Caki2 (cell line): ENCODE data around the gene CFAP161. TPM values are rescaled to one million over a fixed set of nuclear protein-coding genes. Genes with fewer than 3 reads are reported as not detected.

Source experiments
- DNase-seq: peaks from one replicate; pipeline ENCODE4 v3.0.0-alpha.2; 2015; ENCODE audit warnings: low read depth
- in situ Hi-C: cut with HindIII; loops from 2 replicates; pipeline ENCODE4 v1.10.0; 2016; ENCODE audit warnings: low sequenced_read_pairs, low pct_unique_long_range_greater_than_20kb, mixed read lengths
- total RNA-seq: library from RNA; depleted of rRNA; stranded (reverse); fragments of >200 nt; shearing (Covaris generic); gene quantifications from 2 replicates; pipeline ENCODE4 v1.2.3, GENCODE V29; 2014; ENCODE audit warnings: low replicate concordance

Gene CFAP161
- total RNA-seq, 1 experiment from 2014 or later: not detected

- in situ Hi-C loops: no loop called here
- no peak for DNase-seq
These were observed 36.4 kb downstream of the CFAP161 start for GRCh38 chr15:81170511-81170910.

GRCh38 chr15:81171286-81171685 is 37.2 kb downstream of the CFAP161 start:
- in situ Hi-C loops: no loop called here
- DNase-seq: no peak

DNA sequence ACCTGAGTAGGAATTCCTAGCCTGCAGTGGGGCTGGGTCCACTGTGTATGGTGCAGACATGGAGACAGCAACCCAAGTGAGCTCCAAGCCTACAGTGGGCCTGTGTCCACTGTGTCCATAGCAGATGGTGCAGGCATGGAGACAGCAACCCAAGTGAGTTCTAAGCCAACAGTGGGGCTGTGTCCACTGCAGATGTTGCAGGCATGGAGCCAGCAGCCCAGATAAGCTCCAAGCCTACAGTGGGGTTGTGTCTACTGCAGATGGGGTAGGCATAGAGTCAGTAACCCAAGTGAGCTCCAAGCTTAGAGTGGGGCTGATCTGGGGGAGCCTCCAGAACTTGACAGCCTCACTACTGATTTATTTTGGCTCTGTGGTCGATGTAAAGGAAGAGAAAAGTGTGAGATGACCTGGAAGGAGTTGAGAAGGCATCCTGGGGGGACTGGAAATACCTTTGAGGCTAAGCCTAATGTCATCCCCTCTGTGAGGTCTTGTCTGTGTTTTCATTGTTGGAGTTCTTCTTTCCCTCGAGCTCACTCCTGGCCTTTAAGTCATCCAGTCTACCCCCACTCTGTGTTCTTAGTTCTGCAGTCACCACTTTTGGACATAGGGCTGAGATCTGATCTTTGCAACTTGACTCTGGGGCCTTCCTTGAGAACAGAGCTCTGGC is 40.2 kb downstream of the CFAP161 start:
- in situ Hi-C loops: no loop called here
- DNase-seq: no peak

GRCh38 chr15:81174792-81175327 is 40.8 kb downstream of the CFAP161 start:
- DNase-seq: no peak
- in situ Hi-C loops: no loop called here

DNA sequence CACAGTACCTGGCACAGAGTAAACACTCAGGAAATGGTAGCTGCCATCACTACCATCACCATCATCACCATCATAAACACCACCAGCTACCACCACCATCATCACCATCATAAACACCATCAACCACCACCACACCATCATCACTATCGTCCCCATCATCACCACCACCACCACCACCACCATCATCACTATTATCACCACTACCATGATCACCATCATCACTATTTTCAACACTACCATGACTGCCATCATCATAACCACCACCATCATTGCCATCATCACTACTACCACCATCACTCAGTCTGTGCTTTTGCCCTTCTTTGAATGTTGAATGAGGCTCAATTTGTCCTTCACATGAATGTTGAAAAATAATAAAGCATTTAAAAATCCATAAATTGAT is 41.4 kb downstream of the CFAP161 start:
- in situ Hi-C loops: no loop called here
- DNase-seq: no peak

- DNase-seq: no peak
- in situ Hi-C loops: no loop called here
These were observed 42.3 kb downstream of the CFAP161 start for GRCh38 chr15:81176291-81176893.

- no peak for DNase-seq
- in situ Hi-C loops: no loop called here
These were observed 44.3 kb downstream of the CFAP161 start for GRCh38 chr15:81178365-81178764.

DNA sequence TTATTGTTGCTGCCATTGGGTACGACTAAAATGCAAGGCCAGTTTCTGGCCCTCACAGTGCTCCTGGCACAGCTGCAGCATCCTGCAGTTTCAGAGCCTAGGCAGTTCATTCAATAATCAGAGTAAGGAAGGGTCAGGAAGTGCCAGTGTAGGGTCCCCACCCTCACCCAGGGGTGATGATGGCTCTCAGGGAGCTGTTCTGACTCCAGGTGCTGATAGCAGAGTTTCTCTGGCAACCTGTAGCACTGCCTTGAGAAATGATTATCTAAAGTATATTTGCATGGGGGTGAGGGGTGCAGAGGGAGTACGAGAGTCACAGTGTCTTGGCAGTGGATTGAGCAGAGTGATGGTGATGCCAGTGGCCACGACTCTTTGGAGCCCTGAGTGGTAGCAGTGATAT is 47.1 kb downstream of the CFAP161 start:
- DNase-seq: no peak
- in situ Hi-C loops: no loop called here

- no peak for DNase-seq
- in situ Hi-C loops: no loop called here
These were observed 48.1 kb downstream of the CFAP161 start for GRCh38 chr15:81182031-81182755.

DNA sequence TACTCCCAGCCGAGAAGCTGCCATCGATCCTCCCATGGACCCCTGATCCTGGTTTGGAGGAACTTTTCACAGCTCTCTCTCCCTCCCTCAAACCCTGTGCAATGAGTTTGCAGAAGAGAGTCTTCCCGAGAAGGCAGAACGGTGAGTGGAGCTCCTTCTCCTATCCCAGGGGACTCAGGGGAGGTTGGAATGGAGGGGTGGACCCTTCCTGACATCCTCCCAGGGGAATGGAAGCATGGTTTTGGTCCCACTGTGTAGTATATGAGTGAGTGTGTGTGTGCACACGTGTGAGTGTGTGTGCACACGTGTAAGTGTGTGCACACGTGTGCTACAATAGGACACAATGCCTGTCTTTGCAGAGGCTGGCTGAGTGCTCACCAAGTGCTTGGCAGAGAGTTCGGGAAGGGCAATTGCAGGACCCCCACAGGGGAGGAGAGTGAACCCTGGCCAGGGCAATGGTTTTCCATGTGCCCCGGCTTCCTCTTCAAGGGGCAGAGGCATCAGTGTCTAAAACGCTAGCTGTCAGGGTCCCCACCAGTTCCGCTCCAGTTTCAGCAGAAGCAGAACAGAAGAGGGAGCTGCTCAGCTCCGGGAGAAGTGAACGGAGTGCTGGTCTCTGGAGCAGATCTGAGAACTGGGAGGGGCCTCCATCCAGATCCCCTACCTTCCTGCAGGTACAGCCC is 48.8 kb downstream of the CFAP161 start:
- DNase-seq: no peak
- in situ Hi-C loops: no loop called here

- in situ Hi-C loops: no loop called here
- no peak for DNase-seq
These were observed 49.3 kb downstream of the CFAP161 start for GRCh38 chr15:81183439-81183775.

DNA sequence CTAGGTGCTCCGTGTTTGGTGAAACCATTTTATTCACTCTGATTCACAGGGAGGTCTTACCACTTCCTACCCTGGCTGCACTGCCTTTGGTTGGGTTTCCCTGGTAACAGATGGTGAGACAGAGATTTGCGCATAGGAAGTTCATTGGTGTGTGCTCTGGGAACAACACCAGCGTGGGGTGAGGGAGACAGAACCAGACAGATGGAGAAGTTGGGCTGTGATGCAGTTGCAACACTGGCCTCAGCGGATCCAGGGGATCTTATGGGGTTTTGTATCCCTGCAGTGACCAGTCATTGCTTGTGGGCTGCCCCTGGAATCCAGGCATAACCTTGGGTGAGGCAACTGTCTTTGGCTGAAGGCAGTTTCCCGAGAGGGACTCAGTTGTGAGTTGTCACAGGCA is 50.1 kb downstream of the CFAP161 start:
- in situ Hi-C loops: no loop called here
- DNase-seq: no peak

- in situ Hi-C loops: no loop called here
- no peak for DNase-seq
These were observed 51.7 kb downstream of the CFAP161 start for GRCh38 chr15:81185631-81186295.

DNA sequence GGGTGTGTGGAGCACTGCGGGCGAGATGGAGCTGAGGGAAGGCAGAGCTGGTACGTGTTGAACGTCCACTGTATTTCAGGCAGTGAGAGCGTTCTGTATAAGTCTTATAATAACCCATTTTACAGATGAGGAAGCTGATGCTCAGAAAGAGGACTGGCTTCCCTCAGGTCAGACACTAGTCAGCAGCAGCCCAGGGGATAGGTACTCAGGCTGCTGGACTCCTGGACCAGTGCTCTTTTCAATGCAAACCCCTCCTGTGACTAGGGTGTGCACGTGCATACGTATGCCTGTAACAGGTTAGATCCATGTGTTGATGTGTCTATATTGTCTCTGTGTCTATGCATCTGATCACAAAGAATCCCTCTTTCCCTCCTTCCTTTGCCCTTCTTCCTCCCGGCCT is 54.3 kb downstream of the CFAP161 start:
- no peak for DNase-seq
- in situ Hi-C loops: no loop called here

GRCh38 chr15:81189583-81190283 is 55.7 kb downstream of the CFAP161 start:
- DNase-seq: no peak
- in situ Hi-C loops: no loop called here

DNA sequence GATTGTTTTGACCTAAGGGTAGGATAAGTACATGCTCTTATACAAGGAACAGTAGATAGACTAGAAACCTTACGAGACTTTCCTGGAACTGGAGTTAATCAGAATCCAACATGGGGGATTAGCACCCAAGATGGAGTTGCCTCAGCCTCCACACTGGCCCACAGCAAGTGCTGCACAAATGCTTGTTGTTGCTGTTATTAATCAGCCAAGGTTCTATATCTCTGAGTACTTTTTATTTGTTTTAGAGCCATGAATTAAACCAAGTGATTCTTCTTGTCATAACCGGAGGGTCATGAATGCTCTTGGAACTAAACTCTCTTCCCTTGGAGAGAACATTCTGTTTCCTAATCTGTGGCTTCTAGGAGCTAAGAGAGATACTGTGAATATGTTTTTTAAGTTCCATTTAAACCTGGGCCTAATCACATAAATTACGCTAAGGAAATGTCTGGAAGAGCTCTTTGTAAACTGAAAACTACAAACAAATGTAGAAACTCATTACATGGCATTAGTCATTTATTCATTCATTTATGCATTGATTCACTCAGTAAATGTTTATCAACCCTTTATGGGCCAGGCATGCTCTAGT is 56.9 kb downstream of the CFAP161 start:
- no peak for DNase-seq
- in situ Hi-C loops: no loop called here

- DNase-seq: no peak
- in situ Hi-C loops: no loop called here
These were observed 57.6 kb downstream of the CFAP161 start for GRCh38 chr15:81191701-81192100.

DNA sequence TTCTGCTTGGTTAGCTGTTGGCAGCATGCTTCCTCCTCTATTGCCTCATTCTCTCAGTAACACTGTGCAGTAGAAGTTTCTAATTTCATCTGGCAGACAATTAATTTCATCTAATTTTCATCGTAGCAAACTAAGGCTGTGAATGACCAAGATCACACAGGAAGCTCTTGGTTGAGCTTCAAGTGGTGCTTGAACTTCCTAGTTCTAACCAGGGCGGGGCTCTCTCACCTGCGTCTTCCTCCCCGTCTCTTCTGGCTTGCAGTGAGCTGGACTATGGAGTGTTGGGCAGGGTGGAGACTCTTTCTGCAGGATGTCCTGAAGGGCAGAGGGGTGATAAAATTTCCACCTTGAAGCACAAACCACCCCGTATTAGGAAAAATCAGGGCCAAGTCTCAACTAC is 60.7 kb downstream of the CFAP161 start:
- DNase-seq: no peak

More for the DNA sequence above, 60.7 kb downstream of the CFAP161 start:
- in situ Hi-C loops: no loop called here
